Activated T-helper 1 cell treated with Interleukin-2 at 50 U/mL for 16 hours (primary cell): ENCODE results near the gene ZC3H10.
"Not testable (repeated sequence)": the region's sequence is repeated elsewhere in the genome, so short reads cannot be mapped to it uniquely, and the experiment has no call there.

Experiments used
- DNase-seq: peaks from one replicate; pipeline ENCODE4 v3.0.0-alpha.2; 2020; ENCODE audit warnings: low read depth

Gene ZC3H10

DNA sequence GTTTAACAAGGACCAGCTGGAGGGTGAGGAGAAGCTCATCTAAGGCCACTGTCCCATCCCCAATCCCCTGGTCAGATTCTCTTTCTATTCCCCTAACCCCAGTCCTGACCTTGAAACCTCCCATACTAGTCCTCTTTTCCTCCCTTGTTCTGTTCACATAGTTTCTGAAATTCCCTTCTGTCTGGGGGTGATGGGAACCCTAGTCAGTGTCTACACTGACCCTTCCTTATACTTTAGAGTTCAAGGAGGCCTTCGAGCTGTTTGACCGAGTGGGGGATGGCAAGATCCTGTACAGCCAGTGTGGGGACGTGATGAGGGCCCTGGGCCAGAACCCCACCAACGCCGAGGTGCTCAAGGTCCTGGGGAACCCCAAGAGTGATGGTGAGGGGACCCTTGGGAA lies 36.8 kb downstream of the ZC3H10 start:
- DNase-seq, result no peak

DNA sequence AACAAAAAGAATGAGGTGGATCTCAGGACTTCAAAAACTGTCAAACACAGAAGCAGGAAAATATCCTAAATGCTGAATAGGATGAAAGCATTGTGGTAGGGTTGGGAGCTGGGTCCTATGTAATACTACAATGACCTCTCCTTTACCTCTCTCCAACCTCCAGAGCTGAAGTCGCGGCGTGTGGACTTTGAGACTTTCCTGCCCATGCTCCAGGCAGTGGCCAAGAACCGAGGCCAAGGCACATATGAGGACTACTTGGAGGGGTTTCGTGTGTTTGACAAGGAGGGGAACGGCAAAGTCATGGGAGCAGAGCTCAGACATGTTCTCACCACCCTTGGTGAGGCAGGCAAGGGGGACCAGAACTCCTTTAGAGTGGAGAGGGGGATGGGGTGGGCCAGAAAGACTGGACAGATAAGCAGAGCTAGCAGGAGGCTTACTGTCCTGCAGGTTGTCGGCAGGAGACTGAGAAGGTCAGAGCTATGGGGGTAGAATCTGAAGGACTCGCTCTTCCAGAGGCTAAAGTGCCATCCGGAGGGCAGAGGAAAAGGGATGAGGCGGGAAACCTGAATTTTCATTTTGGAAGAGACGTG lies 37.3 kb downstream of the ZC3H10 start:
- no peak for DNase-seq

DNA sequence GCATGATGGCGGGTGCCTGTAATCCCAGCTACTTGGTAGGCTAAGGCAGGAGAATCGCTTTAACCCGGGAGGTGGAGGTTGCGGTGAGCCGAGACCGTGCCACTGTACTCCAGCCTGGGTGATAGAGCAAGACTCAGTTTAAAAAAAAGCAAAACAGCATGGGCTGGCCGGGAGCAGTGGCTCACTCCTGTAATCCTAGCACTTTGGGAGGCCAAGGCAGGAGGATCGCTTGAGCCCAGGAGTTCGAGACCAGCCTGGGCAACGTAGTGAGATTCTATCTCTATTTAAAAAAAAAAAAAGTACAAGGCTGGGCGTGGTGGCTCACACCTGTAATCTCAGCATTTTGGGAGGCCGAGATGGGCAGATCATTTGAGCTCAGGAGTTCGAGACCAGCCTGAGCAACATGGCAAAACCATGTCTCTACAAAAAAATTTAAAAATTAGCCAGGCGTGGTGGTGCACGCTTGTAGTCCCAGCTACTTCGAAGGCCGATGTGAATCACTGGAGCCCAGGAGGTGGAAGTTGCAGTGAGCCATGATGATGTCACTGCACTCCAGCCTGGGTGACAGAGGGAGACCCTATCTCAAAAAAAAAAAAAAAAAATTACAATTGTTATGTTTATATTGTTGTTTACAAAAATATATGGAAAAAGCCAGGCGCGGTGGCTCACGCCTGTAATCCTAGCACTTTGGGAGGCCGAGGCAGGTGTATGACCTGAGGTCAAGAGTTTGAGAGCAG lies 38.6 kb downstream of the ZC3H10 start:
- not testable (repeated sequence) for DNase-seq

DNA sequence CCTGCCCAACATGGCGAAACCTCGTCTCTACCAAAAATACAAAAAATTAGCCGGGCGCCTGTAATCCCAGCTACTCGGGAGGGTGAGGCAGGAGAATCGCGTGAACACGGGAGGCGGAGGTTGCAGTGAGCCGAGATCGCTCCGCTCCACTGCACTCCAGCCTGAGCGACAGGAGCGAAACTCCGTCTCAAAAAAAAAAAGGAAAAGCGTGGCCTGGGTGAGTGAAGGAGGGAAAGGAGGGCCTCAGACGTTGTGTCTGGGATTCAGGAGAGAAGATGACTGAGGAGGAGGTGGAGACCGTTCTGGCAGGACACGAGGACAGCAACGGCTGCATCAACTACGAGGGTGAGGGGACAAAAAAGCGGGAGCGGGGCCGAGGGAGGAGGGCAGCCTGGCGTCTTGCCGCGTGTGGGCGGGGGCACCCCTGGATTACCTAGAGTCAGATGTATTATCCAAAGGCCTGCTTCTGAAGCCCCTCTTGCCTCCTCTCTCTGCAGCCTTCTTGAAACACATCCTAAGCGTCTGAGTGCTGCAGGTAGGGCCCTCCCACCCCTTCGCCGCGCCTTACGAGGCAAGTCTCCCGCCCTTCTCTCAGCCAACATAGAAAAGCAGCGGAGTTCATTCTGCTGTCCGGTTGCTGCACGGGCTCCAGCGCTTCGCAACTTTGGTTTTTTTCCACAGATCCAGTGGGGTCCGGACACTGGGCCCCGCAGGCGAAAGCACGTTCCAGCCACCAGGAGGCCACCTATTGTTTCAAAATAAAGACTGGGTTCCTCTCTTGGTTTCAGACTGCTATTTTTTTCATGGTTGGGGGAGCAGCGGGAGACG lies 39.3 kb downstream of the ZC3H10 start:
- peak; percentile 37 for DNase-seq

DNA sequence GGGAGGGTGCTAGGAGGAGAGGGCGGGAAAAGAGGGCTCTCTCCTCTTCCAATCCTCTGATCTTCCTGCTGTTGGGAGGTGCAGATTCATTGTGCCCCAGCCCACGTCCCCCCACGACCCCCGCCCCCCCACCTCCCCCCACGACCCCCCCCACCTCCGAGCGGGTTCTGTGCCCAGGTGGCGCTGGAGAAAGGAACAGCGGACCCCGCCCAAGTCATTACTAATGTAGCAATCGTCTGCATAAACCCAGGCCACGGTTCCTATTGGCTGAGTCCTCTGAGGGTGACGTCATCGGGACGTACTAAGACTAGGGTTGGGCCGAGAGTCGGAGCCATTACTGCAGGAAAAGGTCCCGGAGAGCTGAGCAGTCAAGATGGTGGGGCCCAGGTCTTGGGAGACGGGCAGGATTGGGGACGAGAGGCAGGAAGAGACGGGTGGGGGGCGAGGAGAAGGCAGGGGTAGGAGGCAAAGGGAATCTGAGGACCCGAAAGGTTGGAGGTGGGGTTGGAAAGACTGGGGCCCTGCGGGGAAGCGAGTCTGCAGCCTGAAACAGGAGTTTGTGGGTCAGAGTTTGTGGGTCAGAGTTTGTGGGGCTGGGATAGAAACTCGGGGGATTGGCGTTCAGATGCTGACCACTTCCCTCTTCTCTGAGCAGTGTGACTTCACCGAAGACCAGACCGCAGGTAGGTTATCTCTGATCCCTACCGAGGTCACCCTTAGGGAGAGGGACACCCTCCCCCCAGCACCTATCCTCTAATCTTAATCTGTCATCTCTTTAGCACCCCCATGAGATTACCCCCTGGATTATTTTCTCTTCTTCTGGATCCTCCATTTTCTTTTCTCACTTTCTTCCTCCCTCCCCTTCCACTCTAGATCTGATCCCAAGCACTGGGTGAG lies 40.2 kb downstream of the ZC3H10 start, which contains the start of gene MYL6:
TSS of gene MYL6 (plus strand) at position 331 of the 897 bp plus-strand sequence. CDS start at position 374, 43 bp downstream.
- DNase-seq, result peak; percentile 82

DNA sequence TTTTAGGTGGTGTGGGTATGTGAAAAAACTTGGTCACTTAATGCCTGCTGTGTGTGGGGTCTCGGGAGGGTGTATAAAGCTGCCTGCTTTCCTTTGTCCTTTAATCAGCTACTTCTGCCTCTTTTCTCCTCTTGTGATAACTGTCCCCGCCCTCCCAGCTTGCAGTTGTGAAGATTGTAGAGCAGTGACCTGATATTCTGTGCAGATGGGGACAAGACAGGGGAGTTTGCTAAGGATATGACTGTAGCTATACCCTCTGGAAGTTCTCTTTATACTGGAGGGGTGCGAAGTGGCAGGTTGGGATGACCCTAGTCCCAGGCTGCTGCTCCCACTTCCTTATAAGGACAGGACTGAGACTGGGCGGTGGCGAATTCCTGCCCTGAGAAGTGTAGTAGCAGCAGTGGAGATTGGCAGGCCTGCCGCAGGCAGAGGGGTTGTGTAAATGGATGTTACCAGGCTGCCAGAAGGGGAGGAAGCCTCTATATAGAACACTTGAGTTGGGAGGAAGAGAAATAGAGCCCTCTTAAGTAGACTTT lies 40.9 kb downstream of the ZC3H10 start:
- DNase-seq, result no peak

DNA sequence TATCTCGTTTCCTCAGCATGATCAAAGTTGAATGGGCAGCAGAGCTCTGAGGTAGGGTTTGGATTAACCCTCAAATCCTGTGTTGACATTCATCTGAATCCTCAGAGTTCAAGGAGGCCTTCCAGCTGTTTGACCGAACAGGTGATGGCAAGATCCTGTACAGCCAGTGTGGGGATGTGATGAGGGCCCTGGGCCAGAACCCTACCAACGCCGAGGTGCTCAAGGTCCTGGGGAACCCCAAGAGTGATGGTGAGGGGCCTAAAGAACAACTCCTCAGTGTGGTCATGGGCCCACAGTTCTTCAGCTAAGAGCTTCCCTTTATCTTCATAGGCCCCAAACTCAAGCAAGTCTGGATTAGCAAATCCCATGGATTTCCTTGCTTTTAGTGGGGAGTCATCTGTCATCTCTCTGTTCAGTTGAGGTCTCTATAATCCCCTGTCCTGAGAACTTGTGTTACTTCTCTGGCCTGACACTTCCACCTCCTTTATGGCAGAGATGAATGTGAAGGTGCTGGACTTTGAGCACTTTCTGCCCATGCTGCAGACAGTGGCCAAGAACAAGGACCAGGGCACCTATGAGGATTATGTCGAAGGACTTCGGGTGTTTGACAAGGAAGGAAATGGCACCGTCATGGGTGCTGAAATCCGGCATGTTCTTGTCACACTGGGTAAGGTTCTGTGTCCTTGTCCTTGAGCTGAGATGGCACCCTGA lies 41.6 kb downstream of the ZC3H10 start:
- DNase-seq, result no peak

DNA sequence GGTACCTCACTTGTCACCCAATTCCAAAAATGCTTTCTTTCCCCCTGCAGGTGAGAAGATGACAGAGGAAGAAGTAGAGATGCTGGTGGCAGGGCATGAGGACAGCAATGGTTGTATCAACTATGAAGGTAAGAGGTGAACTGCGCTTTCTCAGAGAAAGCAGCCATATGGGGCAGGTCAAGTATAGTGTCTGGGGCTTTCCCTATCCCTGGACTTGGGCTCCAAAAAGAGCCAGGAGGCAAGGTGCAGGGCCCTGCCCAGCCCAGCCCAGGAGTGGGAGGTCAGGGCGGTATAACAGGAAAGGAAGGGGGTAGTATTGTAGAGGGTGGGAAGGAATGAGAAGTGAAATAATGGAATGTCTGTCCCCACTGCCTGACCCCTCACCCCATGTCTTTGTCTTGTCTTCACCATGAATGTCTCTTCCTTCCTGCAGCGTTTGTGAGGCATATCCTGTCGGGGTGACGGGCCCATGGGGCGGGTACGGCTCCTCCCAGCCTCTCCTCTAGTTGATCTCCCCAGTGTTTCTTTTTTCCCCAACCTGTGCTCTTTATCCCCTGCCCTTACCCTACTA lies 42.2 kb downstream of the ZC3H10 start:
- DNase-seq, result peak; percentile 47

DNA sequence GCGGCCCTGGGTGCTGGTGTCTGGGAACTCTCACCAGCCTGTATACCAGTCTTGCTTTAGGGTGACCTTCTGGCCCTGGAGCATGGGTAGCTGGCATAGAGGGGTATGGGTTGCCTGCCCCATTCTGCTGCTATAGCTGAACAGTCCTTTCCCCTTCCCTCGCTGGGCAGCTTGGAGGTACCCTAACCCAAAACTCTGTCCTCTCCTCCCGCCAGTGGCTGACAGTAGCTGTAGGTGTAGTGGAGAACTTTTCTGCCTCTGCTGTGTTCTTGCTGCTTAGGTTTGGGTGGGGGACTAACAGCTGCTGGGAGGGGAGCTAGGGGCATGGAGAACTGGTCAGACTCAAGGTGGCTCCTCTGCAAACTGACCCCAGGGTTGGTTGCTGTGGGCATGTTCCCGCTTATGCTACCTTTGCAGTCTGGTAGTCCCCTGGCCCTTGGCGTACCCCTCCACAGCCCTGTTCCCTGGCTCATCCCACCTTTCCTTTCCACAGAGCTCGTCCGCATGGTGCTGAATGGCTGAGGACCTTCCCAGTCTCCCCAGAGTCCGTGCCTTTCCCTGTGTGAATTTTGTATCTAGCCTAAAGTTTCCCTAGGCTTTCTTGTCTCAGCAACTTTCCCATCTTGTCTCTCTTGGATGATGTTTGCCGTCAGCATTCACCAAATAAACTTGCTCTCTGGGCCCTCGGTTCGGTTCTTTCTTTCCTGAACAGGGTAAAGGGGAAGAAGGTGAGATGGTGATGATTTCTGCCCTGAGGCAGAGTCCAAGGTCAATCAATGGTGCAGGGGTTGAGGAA lies 43.0 kb downstream of the ZC3H10 start:
- DNase-seq, result no peak

DNA sequence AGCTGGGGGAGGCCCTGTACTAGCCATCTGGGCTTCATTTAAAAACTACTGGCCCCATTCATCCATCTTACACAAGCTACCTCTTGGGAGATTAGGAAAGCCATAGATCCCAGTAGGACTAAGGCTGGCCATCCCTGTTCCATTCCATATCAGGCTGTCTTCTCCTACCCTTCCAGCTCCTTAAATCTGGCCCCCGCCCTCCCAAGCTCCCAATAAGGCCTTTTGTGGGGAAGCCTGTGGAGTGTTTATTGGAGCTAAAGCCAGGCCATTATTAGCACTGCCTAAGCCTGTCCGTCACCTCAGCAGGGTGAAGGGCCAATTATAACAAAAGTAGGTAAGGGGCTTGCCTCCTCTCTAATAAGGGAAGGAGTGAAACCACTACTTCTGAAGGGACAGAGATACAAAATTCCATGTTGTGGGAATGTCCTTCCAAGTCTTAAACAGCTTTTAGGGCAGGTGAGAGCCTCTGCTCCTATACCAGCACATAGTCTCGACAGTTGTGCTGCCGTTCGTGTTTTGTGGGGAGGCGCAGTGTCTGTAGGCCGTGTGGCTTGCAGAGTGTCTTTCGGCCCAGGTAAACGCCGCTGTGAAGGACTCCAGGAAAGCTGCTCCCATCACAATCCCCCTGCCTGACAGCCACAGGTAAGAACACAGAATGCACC lies 43.8 kb downstream of the ZC3H10 start:
- no peak for DNase-seq

DNA sequence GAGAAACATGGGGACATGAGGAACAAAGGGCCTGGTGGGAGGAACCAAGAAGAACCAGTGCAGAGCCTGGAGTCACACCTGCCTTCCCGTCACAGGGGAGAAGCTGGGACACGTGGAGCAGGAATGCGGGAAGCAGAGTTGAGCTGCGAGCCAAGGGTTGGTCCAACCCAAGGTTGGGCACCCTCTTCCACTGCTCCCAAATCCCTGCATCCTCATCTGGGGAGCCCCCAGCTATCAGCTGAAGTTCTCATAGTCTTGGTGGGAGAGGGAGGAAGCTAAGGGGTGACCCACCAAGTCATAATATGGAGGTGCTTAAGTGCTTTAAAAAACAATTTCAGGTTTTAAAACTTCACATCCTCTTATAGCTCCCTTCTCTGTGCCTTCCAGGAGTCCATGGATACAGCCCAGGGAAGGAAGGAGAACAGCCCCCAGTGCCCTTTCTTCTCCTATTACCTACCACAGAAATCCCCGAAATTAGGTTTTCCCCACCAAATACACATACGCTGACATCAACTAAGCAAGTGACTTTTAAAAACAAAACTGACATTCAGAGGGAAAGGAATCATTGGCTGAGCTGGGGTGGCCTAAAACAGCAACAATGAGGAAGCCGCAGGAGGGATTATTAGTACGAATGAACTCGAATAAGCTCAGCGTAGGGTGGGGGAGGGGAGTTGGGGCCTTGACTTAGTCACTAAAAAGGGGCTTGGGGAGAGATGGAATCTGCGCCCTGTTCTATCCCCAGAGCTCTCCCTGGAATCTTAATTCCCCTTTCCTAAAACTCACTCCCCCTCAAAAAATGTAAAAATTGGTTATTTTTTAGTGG lies 44.6 kb downstream of the ZC3H10 start:
- DNase-seq, result no peak

DNA sequence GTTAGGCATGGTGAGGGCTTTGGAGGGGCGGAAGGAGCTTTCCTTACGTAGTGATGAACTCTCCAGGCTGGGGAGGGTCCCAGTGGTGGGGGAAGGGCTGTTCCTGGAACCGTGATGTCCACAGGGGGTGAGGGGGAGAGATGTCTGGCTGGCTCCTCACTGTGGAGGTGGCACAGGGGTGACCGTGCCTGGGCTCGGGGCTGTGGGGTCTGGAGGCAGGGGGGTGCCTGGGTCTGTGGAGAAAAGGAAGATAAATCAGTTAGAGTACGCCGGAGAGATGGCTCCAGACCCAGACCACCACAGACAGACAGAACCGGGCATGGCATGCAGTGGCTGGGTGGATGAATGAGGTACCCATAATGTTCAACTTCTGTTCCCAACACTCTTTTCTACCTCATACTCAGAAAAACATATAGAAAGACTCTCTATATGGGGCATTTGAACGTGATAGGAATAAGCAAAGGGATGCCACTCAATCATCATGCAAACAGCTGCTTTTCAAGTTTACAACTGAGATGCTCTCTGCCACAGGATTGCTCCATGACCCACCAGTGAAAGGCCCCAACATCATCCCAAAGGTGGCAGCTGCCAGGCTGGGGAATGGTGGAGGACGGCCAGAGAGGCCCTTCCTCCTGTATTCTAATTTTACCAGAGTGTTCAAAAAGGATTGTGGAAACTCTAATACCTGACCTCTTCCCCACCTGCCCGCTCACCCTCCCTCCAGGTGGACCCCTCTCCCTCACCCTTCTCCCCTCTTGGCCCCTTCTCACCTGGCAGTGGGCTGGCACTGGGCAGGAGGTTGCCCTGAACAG lies 45.7 kb downstream of the ZC3H10 start:
- no peak for DNase-seq

DNA sequence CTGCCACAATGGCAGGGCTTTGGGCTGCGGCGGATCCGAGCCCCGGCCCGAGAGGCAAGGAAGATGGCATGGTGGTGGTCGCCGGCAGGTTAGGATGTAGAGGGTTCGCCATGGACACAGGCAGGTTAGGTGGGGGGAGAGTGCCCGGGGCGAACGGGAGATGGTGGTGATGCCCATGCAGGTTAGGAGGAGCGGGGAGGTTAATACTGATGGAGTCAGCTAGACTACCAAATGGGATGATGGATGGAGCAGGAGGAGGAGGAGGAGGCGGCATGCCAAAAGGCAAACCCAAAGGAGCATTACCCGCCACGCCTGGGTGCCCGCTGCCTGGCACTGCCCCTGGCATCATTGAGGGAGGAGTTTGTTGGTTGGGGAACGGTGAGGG lies 46.3 kb downstream of the ZC3H10 start:
- DNase-seq, result no peak

DNA sequence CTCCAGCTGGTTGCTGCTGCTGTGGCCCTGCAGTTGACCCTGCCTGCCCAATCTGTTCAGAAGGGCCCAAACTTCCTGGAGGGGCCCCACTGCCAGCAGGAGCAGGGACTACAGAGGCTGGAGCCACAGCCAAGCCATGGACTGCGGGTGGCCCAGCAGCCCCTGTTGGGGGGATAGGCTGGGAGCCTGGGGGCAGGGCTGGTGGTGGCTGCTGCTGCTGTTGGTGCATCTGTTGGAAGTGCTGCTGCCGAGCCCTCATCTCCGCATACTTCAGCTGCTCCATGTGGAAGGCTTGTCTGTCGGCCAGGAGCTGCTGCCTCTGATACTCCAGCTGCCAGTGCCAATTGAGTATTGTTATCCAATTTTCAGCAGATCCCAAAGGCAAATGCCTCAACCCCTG lies 47.3 kb downstream of the ZC3H10 start:
- no peak for DNase-seq

DNA sequence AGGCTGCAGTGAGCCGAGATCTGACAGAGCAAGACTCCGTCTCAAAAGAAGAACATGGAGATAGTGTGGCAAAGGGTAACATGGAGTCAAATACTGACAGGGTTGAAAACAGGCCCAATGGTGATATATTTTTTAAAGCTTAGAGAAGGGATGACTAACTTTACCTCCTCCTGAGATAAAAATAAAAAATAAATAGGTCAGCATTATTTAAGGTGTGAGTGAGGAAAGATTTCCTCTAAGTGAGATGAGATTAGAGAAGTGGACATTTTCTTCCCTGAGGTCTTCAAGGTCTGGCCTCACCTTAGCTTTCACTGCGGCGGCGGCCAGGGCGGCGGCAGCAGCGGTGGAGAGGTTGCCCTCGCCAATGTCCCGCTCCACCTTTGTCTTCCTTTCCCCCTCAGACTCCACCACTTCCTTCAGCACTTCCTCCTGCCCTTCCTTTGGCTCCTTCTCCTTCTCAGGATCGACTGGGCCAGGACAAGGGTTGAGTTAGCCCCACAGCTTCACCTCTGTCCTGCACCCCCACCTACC lies 51.2 kb downstream of the ZC3H10 start:
- DNase-seq, result no peak

DNA sequence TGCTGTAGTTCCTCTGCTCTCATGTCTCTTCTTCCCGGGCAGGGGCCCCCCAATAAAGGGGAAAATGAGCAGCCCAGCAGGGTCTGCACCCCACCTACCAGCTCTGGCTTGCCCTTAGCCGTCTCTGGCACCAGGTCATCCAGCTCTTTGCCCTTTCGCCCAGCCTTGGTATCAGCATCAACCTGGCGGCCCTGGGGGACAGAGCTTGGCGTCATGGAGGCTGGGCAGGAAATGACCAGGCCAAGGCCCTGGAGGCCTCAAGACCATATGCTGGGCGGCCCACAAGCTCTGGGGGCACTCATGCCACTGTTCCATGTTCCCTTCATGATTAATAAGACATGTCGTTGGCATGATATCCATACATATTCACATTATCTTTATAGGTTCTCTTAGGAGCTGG lies 54.8 kb downstream of the ZC3H10 start:
- DNase-seq, result no peak
